Endodermal cell (in vitro differentiated cells): ENCODE results near the gene MAST3. TPM values are rescaled to one million over a fixed set of nuclear protein-coding genes. Genes with fewer than 3 reads are reported as not detected.
A peak's percentile ranks its signal among the peaks of the same experiment; 100 is the strongest.

Experiments used
- DNase-seq: peaks from one replicate; pipeline ENCODE4 v3.0.0-alpha.2; 2017
- H3K27ac ChIP-seq: 2 replicates; pipeline ENCODE4 v1.5.1; 2013; ENCODE audit warnings: mild to moderate bottlenecking, low read depth, low read length, moderate library complexity
- H3K27me3 ChIP-seq: 2 replicates; pipeline ENCODE4 v1.6.1; 2013; ENCODE audit warnings: mild to moderate bottlenecking, low read length, moderate library complexity; ENCODE audit not compliant: insufficient read depth, control insufficient read depth, poor library complexity, severe bottlenecking
- H3K36me3 ChIP-seq: 2 replicates; pipeline ENCODE4 v1.7.0; 2013; ENCODE audit warnings: mild to moderate bottlenecking, low read length, moderate library complexity; ENCODE audit not compliant: control insufficient read depth, insufficient read depth
- H3K4me1 ChIP-seq: one replicate; pipeline ENCODE4 v1.7.0; 2013; ENCODE audit warnings: low read length; ENCODE audit not compliant: control insufficient read depth, insufficient read depth
- H3K4me3 ChIP-seq: 2 replicates; pipeline ENCODE4 v1.5.1; 2013; ENCODE audit warnings: mild to moderate bottlenecking, low read length, moderate library complexity
- H3K9ac ChIP-seq: 2 replicates; pipeline ENCODE4 v1.6.1; 2013; ENCODE audit warnings: mild to moderate bottlenecking, low read length, moderate library complexity; ENCODE audit not compliant: poor library complexity, severe bottlenecking; ENCODE audit errors: extremely low read depth
- H3K9me3 ChIP-seq: 2 replicates; pipeline ENCODE4 v1.6.1; 2013; ENCODE audit warnings: mild to moderate bottlenecking, low read length, moderate library complexity; ENCODE audit not compliant: control insufficient read depth
- H3K27ac Mint-ChIP-seq: 2 replicates; pipeline ENCODE4 v1.8.0; 2020; ENCODE audit warnings: mixed read lengths
- H3K27me3 Mint-ChIP-seq: 2 replicates; pipeline ENCODE4 v1.8.0; 2021; ENCODE audit warnings: mild to moderate bottlenecking, mixed read lengths; ENCODE audit not compliant: insufficient read depth
- H3K36me3 Mint-ChIP-seq: 2 replicates; pipeline ENCODE4 v1.8.0; 2020; ENCODE audit warnings: low read depth, mixed read lengths
- H3K4me1 Mint-ChIP-seq: 2 replicates; pipeline ENCODE4 v1.8.0; 2020; ENCODE audit warnings: mixed read lengths
- H3K4me3 Mint-ChIP-seq: 2 replicates; pipeline ENCODE4 v1.8.0; 2020; ENCODE audit warnings: mild to moderate bottlenecking, moderate library complexity, mixed read lengths
- H3K9me3 Mint-ChIP-seq: 2 replicates; pipeline ENCODE4 v1.8.0; 2020; ENCODE audit warnings: mild to moderate bottlenecking, mixed read lengths
- CTCF ChIP-seq: fragments of 200-600 bp; sonication (generic); conservative IDR thresholded peaks from 2 replicates; pipeline ENCODE4 v1.5.0; 2021; ENCODE audit warnings: antibody characterized with exemption, mild to moderate bottlenecking
- WGBS, 2 experiments: methylation state at CpG; one replicate each; pipeline versions ENCODE4 v1.1.5 to v1.1.7; 2013; ENCODE audit warnings: missing lambda C conversion rate in 2 of 2, mixed read lengths in 1 of 2; ENCODE audit not compliant: insufficient coverage in 1 of 2, insufficient read length in 1 of 2; 5-methylcytosine and 5-hydroxymethylcytosine counted together
- total RNA-seq, 2 donors: library from RNA; stranded (reverse); fragmentation: NEBNext Ultra II Directional in 1 of 2; extraction: Animal tissue kit (Norgen Biotek cat#: 25700) in 1 of 2; gene quantifications; 2 replicates in 1 of 2; 3 replicates in 1 of 2; pipeline ENCODE4 v1.2.1, GENCODE V29; 2021

The MAST3 gene
- total RNA-seq, 2 donors from 2014 or later, result 13.0 to 15.1 TPM

- 8 to 14% methylated on average over 11 to 34 of the region's 34 CpGs for WGBS, 2 experiments
- no peaks in the 10 kb centered on the region for H3K4me1 Mint-ChIP-seq
- H3K9me3 Mint-ChIP-seq, result no peaks in the 10 kb centered on the region
- Histone ChIP-seq H3K27ac (no peak overlapping the region), H3K9ac (no peak overlapping the region), H3K36me3 (no peaks in the 10 kb centered on the region), H3K27me3 (no peaks in the 10 kb centered on the region), H3K4me3 (peak overlapping the region; percentile 62), H3K9me3 (no peaks in the 10 kb centered on the region), H3K4me1 (no peaks in the 10 kb centered on the region)
- H3K27ac Mint-ChIP-seq, result peak overlapping the region; percentile 66
- no peaks in the 10 kb centered on the region for H3K36me3 Mint-ChIP-seq
- peak; percentile 98 for TF ChIP-seq CTCF
- peaks cover 6% of the 10 kb centered on the region for H3K27me3 Mint-ChIP-seq
- peak; percentile 94 for DNase-seq
- H3K4me3 Mint-ChIP-seq, result peak overlapping the region; percentile 46
These were observed 39.2 kb upstream of the MAST3 start for GRCh38 chr19:18058208-18059009.

GRCh38 chr19:18059297-18059696, 38.3 kb upstream of the MAST3 start:
- H3K4me1 Mint-ChIP-seq, result no peaks in the 10 kb centered on the region
- H3K36me3 ChIP-seq, result no peaks in the 10 kb centered on the region
- H3K27ac Mint-ChIP-seq, result no peak overlapping the region
- no peak overlapping the region for H3K4me3 ChIP-seq
- H3K4me3 Mint-ChIP-seq, result no peak overlapping the region
- no peaks in the 10 kb centered on the region for H3K27me3 ChIP-seq
- no peaks in the 10 kb centered on the region for H3K9me3 ChIP-seq
- no peaks in the 10 kb centered on the region for H3K9me3 Mint-ChIP-seq
- TF ChIP-seq CTCF, result no peak
- H3K9ac ChIP-seq, result no peak overlapping the region
- H3K36me3 Mint-ChIP-seq, result no peaks in the 10 kb centered on the region
- WGBS, 2 experiments, result 75 to 76% methylated on average over 7 to 8 of the region's 8 CpGs
- H3K27me3 Mint-ChIP-seq, result peaks cover 6% of the 10 kb centered on the region
- H3K4me1 ChIP-seq, result no peaks in the 10 kb centered on the region
- DNase-seq, result no peak
- H3K27ac ChIP-seq, result no peak overlapping the region

- no peak for DNase-seq
- H3K27me3 Mint-ChIP-seq, result peaks cover 6% of the 10 kb centered on the region
- Histone ChIP-seq H3K9ac (no peak overlapping the region), H3K4me3 (no peak overlapping the region), H3K36me3 (no peaks in the 10 kb centered on the region), H3K27ac (no peak overlapping the region), H3K27me3 (no peaks in the 10 kb centered on the region), H3K4me1 (no peaks in the 10 kb centered on the region), H3K9me3 (no peaks in the 10 kb centered on the region)
- no peak overlapping the region for H3K4me3 Mint-ChIP-seq
- no peak for TF ChIP-seq CTCF
- no peak overlapping the region for H3K27ac Mint-ChIP-seq
- no peaks in the 10 kb centered on the region for H3K36me3 Mint-ChIP-seq
- WGBS, 2 experiments, result 70 to 80% methylated on average over 5 of the region's 5 CpGs
- H3K9me3 Mint-ChIP-seq, result no peaks in the 10 kb centered on the region
- no peaks in the 10 kb centered on the region for H3K4me1 Mint-ChIP-seq
These were observed 37.7 kb upstream of the MAST3 start for GRCh38 chr19:18059902-18060301.
